NCI-H748 (cell line): ENCODE data around the gene ELP4.

Experiments
- DNase-seq: peaks from one replicate; lab custom pipeline; 2025; ENCODE audit not compliant: unreplicated experiment; lab: John Stamatoyannopoulos, UW

ELP4 gene

DNA sequence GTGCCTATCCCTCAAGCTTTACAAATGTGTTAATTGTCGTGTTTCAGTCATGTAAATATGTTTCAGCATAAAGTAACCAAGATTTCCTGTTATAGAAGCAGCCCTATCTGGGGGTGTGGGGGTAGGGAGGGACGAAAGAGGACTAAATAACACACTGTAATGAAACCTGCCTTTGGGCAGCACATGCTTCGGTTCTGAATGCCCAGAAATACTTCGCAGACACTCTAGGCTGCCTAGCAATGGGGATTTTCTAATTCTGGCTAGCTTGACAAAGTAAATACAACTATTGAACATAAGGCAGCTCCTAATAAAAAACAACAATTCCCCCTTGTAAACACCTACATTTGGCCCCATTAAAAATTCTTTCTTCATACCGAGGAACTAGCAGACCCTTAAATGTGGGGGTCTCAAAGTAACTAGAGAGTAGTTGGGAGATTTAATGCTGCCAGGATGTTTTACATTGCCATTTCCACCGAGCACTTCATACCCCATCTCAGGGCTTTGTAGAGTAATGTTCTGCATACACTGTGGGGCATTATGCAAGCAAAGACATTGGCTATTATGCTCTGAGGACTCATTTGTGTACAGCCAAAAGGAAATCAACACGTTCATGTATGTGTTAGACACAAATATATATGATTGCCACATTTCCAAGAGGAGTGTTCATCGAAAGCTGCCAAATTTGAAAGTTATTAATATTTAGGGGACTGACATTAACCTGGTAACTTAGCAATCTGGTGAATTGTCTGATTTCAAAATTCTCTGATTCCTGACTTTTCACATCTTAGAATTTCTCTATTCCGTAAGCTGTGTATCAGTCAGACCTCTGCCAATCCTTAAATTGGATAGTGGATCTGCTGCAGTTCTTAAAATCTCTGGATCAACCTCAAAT lies 259.4 kb downstream of the ELP4 start:
- no peak for DNase-seq

- no peak for DNase-seq
These were observed 260.6 kb downstream of the ELP4 start for GRCh38 chr11:31770011-31770700.

DNA sequence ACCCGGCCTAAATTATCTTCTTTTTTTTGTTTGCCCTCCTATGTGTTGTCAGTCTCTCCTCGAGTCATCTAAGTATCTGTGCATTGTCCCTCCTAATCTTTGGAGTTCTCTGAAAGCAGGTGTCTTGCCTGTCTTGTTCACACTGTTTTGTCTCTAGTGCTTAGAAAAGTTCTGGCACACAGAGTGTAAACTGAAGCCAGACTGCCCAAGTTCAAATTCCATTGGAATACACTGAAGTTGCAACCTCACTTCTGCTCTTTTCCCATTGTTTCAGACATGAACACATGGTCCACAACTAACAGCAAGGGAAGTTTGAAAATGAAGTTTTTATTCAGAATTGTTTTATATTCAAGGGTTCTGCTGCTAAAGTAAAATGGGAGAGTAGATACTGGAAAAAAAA lies 262.8 kb downstream of the ELP4 start:
- DNase-seq, result no peak

- no peak for DNase-seq
These were observed 269.8 kb downstream of the ELP4 start for GRCh38 chr11:31779374-31779791.

DNA sequence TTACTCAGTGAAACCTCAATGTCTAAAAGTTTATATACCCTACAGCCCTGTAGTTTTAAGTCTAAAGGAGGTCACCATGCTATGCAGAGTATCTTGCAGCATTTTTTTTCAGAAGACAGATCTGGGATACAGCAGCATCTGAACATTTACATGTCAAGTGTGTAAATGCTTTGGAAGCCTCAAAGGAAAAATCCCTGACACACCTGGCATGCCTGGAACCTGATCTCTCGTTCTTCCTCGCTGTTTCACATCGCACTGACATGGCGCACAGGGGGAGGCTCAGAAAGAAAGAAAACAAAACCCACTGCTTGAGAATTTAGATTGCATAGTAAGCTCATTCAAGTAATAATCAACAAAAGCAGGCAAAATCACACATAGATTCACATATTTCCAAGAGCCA lies 270.5 kb downstream of the ELP4 start:
- DNase-seq, result no peak

DNA sequence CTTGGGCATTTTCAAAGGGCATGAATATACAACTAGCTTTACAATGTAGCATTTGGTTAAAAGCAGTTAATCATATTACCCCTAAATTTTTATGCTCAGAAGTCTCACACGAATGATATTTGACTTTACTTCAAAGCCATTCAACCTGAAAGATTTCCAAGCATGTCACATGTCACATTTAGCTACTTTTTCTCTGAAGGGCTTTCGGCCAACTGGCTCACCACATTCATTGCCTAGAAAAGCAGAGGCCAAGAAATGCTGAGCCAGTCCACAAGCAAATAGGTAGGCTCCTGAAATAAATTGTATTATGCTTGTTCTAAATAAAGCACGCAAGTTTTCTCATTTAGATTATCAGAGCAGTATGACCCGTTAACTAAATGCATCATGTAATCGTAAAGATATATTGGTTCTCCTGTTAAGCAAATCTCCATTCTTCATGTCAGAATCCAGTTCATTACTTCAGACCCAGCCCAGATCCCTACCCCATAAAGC lies 271.0 kb downstream of the ELP4 start:
- DNase-seq, result no peak

- DNase-seq, result no peak
These were observed 272.7 kb downstream of the ELP4 start for GRCh38 chr11:31782257-31782656.

DNA sequence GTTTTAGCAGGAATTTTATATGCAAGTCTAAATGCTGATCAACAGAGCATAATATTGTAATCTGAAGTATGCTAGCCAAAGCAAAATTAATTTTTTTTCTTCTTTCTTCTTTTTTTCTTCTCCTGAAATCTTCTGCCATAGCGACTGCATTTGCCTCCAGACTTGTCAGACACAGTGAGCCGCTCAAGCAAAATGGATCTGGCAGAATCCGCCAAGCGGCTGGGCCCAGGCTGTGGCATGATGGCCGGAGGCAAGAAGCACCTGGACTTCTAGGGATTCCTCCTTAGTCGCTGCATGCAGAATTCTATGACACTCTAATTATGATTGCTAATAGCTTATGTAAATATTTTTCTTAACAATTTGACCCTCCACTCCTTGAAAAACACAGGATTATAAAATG lies 273.7 kb downstream of the ELP4 start:
- DNase-seq, result peak; percentile 33

DNA sequence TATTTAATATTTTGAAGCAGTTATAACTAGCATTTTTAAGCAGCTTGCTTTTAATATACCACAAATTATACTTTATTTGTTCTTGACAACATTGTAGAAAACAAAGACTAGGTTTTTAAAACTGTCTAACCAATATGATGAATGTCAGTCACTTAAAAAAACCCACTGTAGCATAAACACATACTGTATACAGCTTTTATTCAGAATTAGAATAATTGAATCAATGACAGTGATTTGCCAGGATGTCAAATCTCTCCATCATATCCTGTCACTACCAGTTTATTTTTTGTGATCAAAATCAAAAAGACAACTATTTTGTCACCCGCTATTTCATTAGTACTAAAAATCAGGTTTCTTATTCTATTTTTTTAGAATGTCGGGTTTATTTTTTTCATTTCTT lies 275.0 kb downstream of the ELP4 start:
- DNase-seq, result no peak

- no peak for DNase-seq
These were observed 277.6 kb downstream of the ELP4 start for GRCh38 chr11:31786996-31787685.

DNA sequence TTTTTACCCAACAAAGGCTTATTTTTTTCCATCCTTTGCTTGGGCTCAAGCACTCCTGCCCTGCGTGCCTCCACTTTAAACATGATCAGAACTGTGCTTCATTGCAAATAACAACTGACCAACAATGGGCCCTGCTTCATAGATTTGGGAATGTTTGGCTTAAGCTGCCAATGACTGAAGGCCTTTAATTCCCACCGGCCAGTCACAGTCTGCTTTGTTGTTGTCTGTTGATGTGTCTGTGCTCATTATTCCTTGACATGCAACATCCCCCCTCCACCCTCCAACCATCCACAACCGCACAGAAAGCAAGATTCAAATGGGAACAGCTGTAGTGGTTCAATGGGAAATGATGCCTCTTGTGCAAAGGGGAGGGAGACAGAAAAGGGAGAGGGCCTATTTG lies 278.5 kb downstream of the ELP4 start:
- DNase-seq, result no peak

- DNase-seq, result no peak
These were observed 281.1 kb downstream of the ELP4 start for GRCh38 chr11:31790649-31791048.

- no peak for DNase-seq
These were observed 282.5 kb downstream of the ELP4 start for GRCh38 chr11:31792036-31792435.

GRCh38 chr11:31792456-31792855 lies 282.9 kb downstream of the ELP4 start:
- no peak for DNase-seq

- DNase-seq, result no peak
These were observed 283.7 kb downstream of the ELP4 start for GRCh38 chr11:31793264-31793663.

GRCh38 chr11:31794548-31794947 lies 285.0 kb downstream of the ELP4 start:
- no peak for DNase-seq

DNA sequence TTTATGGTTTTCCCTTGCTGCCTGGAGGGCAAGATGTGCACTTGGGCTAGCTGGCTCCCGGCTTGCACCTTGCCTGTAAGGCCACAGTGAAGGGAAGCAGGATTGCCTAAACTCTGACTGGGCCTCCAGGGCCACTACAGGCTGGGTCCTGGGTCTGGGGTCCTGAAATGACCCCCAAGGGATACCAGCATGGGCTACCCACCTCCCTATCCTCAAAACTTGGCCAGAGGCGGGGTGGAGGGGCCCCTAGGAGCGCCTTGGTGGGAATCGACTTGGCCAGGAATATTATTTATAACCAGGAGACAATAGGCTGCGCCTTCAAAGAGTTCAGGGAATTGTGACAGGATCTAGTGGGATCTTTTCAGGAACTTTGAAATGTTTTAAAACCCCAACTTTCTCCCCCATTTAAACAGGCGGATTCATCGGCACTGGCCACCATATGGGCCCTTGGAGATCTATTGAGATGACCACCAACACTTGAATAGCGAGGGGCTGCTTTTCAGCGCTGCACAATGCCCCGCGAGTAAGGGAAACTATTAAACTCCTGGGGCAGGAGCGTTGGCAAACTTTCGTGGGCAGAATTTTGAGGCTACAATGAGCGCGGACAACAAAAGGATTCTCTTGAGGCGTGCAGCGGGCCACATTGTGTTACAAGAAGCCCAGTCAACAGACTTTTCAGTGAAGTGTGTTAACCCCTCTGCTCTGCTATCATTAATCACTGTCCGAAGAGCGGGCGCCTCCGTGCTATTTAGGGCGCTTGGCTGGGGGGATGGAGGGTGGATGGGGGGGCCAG lies 286.3 kb downstream of the ELP4 start:
- no peak for DNase-seq

- DNase-seq, result no peak
These were observed 287.1 kb downstream of the ELP4 start for GRCh38 chr11:31796499-31797189.

- no peak for DNase-seq
These were observed 287.9 kb downstream of the ELP4 start for GRCh38 chr11:31797190-31798056.
